Measurements from ENCODE around the gene BCL11B.

BCL11B gene

DNA sequence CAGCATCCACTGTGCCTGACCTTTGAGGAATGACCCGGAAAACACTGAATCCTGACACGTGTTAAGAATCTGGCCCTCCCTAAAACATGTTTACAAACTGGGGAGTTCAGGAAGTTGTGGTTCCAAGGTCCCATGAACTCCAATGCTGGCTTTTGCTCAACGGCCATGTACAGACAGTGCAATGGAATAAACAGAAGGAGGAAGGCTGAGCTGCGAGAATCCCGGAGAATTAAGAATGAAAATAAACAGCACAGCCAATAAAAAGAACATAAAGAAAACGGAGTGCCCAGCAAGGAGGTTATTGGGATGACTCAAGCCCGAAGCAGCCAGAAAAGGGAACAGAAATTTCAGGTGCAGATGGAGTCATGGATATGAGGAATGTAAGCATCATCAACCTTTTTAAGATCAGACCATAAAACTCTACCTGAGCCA, 32.3 kb downstream of the BCL11B start:
- no peak overlapping the region for H3K4me3 ChIP-seq (replicated peaks; ENCODE audit: low read depth, low read length)
- DNase-seq (ENCODE audit: extremely low read depth, low read depth) = no peak
- TF ChIP-seq, protein P1, sequence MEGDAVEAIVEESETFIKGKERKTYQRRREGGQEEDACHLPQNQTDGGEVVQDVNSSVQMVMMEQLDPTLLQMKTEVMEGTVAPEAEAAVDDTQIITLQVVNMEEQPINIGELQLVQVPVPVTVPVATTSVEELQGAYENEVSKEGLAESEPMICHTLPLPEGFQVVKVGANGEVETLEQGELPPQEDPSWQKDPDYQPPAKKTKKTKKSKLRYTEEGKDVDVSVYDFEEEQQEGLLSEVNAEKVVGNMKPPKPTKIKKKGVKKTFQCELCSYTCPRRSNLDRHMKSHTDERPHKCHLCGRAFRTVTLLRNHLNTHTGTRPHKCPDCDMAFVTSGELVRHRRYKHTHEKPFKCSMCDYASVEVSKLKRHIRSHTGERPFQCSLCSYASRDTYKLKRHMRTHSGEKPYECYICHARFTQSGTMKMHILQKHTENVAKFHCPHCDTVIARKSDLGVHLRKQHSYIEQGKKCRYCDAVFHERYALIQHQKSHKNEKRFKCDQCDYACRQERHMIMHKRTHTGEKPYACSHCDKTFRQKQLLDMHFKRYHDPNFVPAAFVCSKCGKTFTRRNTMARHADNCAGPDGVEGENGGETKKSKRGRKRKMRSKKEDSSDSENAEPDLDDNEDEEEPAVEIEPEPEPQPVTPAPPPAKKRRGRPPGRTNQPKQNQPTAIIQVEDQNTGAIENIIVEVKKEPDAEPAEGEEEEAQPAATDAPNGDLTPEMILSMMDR (IDR thresholded peaks at IDR 0.05; ENCODE audit: low read depth, low read length, missing control alignments) = no peak

DNA sequence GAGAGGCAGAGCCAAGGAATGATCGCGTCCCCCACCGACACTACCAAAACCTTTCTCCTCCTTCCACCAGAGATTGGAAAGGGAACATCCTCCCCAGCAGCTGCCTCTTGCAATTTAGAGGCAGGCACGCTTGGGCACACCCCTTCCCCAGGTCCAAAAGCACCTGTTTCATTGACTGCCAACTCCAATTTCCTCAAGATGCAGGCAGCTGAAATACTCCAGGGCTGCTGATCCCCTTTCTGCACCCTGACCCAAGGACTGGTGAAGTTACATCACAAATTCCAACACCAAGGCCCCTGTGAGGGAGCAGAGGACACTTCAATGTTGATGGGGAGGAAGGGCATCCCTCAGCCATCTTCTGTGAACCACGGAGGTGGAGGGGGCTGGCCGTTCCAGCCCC, 33.8 kb downstream of the BCL11B start:
- TF ChIP-seq, protein P1 (IDR thresholded peaks at IDR 0.05; ENCODE audit: low read depth, low read length, missing control alignments) = no peak
- no peak for DNase-seq (ENCODE audit: extremely low read depth, low read depth)
- H3K4me3 ChIP-seq (replicated peaks; ENCODE audit: low read depth, low read length) = no peak overlapping the region

DNA sequence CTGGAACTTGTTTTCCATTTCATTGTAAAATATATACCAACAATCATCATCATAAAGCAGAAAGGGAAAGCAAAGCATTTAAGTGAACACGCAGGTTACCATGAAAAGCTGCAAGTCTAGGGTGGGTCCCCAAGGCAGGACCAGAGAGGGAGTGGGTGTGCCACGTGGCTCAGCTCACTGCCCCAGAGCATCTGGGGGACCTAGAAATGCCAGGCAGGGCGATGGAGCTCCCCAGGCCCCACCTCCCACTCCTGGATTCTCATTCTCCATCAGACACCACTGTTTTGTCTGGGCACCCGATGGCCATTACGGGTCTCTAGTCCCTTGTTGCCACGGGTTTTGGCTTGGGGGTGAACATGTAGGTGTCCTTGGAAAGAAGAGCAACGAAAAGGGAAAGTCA, 34.7 kb downstream of the BCL11B start:
- no peak overlapping the region for H3K4me3 ChIP-seq (replicated peaks; ENCODE audit: low read depth, low read length)
- no peak for DNase-seq (ENCODE audit: extremely low read depth, low read depth)
- TF ChIP-seq, protein P1 (IDR thresholded peaks at IDR 0.05; ENCODE audit: low read depth, low read length, missing control alignments) = no peak

DNA sequence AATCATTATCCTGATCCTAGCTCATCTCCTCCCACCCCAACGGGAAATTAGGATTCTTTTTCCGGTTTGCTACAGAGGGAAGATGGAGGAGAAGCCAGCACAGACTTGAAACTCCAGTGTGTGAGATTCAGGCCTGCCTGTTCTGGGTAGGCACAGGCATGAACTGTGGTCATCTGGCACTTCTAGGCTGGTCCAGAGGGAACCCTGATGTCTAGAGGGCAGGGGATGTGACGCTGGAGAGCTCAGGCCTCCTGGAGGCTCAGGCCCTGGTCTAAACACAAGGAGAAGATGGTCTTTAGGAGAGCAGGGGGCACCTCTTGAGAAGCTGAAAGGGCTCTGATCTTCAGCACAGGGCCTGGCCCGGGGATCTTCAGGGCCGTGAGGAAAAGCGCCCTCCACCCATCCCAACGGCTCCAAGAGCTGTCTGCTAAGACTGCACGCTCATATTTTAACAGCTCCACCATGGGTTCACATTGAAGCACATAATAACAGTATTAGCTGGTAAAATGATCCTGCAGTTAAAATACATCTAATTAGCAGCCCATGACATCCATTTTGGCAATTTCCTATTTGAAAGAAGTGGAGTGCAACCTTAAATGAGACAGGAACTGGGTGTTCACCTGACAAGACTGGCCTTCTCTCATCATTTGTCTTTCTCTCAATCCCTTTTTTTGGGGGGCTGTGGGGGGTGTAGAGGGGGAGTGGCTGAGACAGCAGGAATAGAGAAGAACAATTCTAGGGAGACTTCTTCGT, 35.4 kb downstream of the BCL11B start:
- TF ChIP-seq, protein P1 (IDR thresholded peaks at IDR 0.05; ENCODE audit: low read depth, low read length, missing control alignments) = no peak
- DNase-seq (ENCODE audit: extremely low read depth, low read depth) = no peak
- no peak overlapping the region for H3K4me3 ChIP-seq (replicated peaks; ENCODE audit: low read depth, low read length)

DNA sequence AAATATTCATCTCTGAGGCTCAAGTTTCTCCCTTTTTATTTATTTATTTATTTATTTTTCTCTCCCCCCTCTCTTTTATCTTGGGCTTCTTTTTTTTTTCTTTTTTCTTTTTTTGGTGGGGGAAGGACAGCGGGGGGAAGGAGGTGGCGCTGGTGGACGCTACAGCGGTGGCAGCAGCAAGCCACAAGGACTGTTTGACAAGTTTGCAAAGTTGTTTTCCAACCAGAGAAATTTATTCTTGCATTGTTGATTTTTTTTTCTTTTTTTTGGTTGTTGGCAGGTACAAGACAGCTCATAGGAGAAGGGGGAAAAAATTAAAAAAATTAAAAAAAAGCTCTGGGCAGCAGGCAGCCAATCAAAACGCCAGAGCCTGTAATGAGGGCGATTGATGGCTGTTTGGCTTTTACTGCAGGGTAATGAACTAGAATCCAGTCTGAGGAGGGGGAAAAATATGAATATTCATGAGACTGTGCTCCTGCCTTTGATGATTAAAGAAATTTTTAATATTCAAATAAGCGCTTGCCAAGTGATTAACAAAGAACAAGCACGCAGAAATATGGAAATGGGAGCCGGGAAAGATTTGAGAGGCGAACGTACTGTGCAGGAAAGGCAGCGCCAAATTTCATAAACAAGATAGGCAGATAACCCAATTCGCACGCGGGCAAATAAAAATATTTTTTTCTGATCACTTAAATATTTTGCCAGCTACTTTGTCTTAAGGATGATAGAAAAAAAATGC, 36.2 kb downstream of the BCL11B start:
- no peak for DNase-seq (ENCODE audit: extremely low read depth, low read depth)
- no peak overlapping the region for H3K4me3 ChIP-seq (replicated peaks; ENCODE audit: low read depth, low read length)
- TF ChIP-seq, protein P1 (IDR thresholded peaks at IDR 0.05; ENCODE audit: low read depth, low read length, missing control alignments) = no peak

DNA sequence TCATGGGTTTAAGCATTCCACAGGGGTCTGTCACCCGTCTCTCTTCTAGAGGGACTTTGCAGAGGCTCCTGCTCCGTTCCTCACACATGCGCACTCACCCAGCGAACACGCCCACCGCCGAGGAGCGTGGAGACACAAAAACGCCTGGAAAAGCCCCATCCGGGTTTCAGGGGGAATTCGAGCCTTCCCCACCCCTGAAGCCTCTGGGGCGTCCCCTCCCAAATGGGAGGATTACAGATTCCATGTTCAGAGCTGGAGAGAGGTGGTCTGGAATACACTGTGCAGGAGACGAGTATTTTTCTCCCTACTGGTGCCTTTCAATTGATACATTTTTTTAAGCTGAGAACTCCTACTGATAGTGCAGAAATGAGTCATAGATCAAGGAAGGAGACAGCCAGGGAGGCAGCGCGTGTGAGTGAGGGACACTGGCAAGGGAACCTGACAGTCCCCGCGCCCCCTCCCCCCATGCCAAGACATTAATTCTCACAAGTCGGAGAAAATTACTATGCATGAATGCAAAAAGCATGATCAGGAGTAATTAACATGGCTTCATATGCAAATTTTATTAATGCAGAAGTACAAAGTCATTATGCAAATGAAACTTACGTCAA, 36.9 kb downstream of the BCL11B start:
- TF ChIP-seq, protein P1 (IDR thresholded peaks at IDR 0.05; ENCODE audit: low read depth, low read length, missing control alignments) = no peak
- no peak for DNase-seq (ENCODE audit: extremely low read depth, low read depth)
- H3K4me3 ChIP-seq (replicated peaks; ENCODE audit: low read depth, low read length) = no peak overlapping the region

All from HFF-Myc (cell line).